Testis (tissue), 2 donors: ENCODE data around the gene TRIM43B.
"Not testable (repeated sequence)": the region's sequence is repeated elsewhere in the genome, so short reads cannot be mapped to it uniquely, and the experiment has no call there.

Experiments
- CTCF ChIP-seq, 3 experiments: fragments of 450-650 bp in 2 of 3; fragments of 200-600 bp in 1 of 3; sonication (generic) in 1 of 3; IDR thresholded peaks; one replicate each; pipeline ENCODE4 v1.5.1; 2016 to 2019; ENCODE audit warnings: antibody characterized with exemption in 3 of 3, mild to moderate bottlenecking in 2 of 3, moderate library complexity in 1 of 3
- POLR2A ChIP-seq: fragments of 450-650 bp; IDR thresholded peaks from one replicate; pipeline ENCODE4 v1.6.1; 2017; ENCODE audit warnings: antibody characterized with exemption, mild to moderate bottlenecking, moderate library complexity

- TF ChIP-seq POLR2A; CTCF (IDR thresholded peaks at IDR 0.05): not testable (repeated sequence)
Observed at GRCh38 chr2:95466572-95466971, 18.0 kb downstream of the TRIM43B start.
